ENCODE measurements around the gene IKBKE. TPM values are rescaled to one million over a fixed set of nuclear protein-coding genes. Genes with fewer than 3 reads are reported as not detected.
A peak's percentile ranks its signal among the peaks of the same experiment; 100 is the strongest.

IKBKE gene
- total RNA-seq, 1 donor from 2014 or later, result 2.9 TPM

DNA sequence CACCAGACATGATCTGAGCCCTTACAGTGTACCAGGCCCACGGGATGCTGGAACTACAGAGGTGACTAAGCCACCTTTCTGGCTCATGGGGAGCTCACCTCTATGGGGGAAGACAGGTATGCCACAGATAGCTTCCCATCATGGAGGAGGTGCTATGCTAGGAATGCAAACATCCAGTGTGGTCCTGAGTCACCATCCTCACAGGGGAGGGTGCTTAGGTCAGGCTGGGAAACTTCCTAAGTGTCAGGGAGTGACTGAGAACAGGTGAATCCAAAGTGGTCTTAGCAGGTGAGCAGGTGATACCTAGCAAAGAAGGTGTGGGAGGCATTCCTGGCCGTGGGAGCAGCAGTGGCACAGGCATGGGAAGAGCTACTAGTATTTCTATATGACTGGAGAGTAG is 28.4 kb downstream of the IKBKE start:
- DNase-seq (ENCODE audit: low read depth) (peak; percentile 90), FAIRE-seq (no peak)
- H3K36me3 ChIP-seq (ENCODE audit: control insufficient read depth, insufficient read depth, low read length), result peaks cover 5% of the 10 kb centered on the region
- no peak overlapping the region for H3K4me3 ChIP-seq (ENCODE audit: low read depth, low read length)
- H3K27me3 ChIP-seq (ENCODE audit: control insufficient read depth, insufficient read depth, low read length), result no peaks in the 10 kb centered on the region
- TF ChIP-seq, protein P1, sequence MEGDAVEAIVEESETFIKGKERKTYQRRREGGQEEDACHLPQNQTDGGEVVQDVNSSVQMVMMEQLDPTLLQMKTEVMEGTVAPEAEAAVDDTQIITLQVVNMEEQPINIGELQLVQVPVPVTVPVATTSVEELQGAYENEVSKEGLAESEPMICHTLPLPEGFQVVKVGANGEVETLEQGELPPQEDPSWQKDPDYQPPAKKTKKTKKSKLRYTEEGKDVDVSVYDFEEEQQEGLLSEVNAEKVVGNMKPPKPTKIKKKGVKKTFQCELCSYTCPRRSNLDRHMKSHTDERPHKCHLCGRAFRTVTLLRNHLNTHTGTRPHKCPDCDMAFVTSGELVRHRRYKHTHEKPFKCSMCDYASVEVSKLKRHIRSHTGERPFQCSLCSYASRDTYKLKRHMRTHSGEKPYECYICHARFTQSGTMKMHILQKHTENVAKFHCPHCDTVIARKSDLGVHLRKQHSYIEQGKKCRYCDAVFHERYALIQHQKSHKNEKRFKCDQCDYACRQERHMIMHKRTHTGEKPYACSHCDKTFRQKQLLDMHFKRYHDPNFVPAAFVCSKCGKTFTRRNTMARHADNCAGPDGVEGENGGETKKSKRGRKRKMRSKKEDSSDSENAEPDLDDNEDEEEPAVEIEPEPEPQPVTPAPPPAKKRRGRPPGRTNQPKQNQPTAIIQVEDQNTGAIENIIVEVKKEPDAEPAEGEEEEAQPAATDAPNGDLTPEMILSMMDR (IDR thresholded peaks at IDR 0.05; ENCODE audit: insufficient read depth, low read length, severe bottlenecking), result no peak

DNA sequence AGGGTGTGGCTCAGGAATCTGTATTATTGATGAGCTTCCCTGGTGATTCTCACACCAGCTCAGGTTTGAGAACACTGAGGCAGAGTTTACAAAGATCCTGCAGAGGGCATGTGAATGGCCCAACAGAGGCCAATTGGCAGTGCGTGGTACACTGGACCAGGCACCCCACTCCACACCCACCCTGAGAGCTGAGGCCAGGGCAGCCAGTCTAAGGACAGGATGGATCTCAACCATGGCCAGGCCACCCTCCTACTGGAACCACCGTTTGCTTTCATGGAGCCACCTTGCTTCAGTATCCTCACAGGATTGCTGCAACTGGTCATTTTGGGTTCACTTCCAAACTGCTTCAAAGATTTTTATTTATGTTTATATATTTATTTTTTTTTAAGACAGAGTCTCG is 29.8 kb downstream of the IKBKE start:
- no peaks in the 10 kb centered on the region for H3K36me3 ChIP-seq (ENCODE audit: control insufficient read depth, insufficient read depth, low read length)
- H3K4me3 ChIP-seq (ENCODE audit: low read depth, low read length), result no peak overlapping the region
- no peaks in the 10 kb centered on the region for H3K27me3 ChIP-seq (ENCODE audit: control insufficient read depth, insufficient read depth, low read length)
- FAIRE-seq, result no peak
- TF ChIP-seq, protein P1 (IDR thresholded peaks at IDR 0.05; ENCODE audit: insufficient read depth, low read length, severe bottlenecking), result no peak
- DNase-seq (ENCODE audit: low read depth), result no peak

DNA sequence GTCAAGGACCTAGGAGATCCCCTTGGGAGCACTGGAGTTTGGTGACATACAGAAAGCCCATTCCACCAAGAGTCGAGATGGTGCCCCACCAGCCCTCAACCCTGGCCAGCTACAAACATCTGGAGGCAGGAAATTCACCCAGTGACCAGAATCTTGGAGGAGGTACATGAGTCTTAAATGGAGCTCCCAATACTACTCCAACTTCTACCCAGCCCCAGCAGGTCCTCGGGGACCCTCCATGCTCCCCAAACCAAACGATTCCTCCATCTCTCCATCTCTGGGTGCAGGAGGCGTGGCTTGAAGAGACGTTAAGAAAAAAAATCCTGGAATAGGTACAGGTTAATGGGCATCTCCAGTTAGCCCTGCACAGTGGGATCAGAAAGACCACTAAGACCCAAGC is 31.6 kb downstream of the IKBKE start:
- DNase-seq (ENCODE audit: low read depth), result no peak
- TF ChIP-seq, protein P1 (IDR thresholded peaks at IDR 0.05; ENCODE audit: insufficient read depth, low read length, severe bottlenecking), result no peak
- no peak for FAIRE-seq
- no peak overlapping the region for H3K4me3 ChIP-seq (ENCODE audit: low read depth, low read length)
- no peaks in the 10 kb centered on the region for H3K27me3 ChIP-seq (ENCODE audit: control insufficient read depth, insufficient read depth, low read length)
- no peaks in the 10 kb centered on the region for H3K36me3 ChIP-seq (ENCODE audit: control insufficient read depth, insufficient read depth, low read length)

DNA sequence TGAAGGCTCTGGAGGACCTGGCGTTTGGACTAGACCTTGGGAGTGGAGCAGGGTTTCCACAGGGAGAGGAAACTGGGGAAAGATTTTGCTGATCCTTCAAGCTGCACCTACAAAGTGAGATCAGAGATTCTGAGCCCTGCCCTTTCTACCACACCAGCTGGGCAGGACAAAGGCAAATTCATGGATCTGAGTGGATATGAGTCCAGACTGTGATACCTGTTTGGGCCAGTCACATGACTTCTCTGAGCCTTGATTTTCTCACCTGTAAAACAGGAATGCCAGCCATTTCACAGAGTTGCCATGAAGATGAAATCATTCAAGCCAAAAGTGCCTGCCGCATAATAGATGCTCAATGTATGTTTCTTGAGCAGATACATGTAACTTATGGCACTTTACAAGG is 32.1 kb downstream of the IKBKE start:
- H3K36me3 ChIP-seq (ENCODE audit: control insufficient read depth, insufficient read depth, low read length), result no peaks in the 10 kb centered on the region
- TF ChIP-seq, protein P1 (IDR thresholded peaks at IDR 0.05; ENCODE audit: insufficient read depth, low read length, severe bottlenecking), result no peak
- no peaks in the 10 kb centered on the region for H3K27me3 ChIP-seq (ENCODE audit: control insufficient read depth, insufficient read depth, low read length)
- DNase-seq (ENCODE audit: low read depth) (no peak), FAIRE-seq (no peak)
- no peak overlapping the region for H3K4me3 ChIP-seq (ENCODE audit: low read depth, low read length)

DNA sequence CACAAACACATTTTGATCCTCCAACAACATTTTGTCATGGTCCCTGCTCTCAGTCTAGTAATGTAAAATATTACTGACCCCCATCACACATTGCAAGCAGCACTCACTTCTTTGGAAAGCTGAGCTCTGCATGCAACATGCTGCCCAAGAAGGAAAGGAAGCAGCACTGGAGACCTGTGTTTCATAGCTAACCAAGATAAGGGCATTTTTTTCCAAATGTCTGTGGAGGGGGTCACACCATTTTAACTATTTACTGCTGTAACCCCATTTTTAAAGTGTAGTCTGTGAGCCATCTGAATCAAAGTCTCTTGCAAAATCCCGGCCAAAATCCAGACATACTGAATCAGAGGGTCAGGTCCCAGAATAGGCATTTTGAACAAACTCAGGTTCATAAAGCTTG is 32.5 kb downstream of the IKBKE start:
- TF ChIP-seq, protein P1 (IDR thresholded peaks at IDR 0.05; ENCODE audit: insufficient read depth, low read length, severe bottlenecking), result no peak
- FAIRE-seq (no peak), DNase-seq (ENCODE audit: low read depth) (no peak)
- no peak overlapping the region for H3K4me3 ChIP-seq (ENCODE audit: low read depth, low read length)
- no peaks in the 10 kb centered on the region for H3K36me3 ChIP-seq (ENCODE audit: control insufficient read depth, insufficient read depth, low read length)
- no peaks in the 10 kb centered on the region for H3K27me3 ChIP-seq (ENCODE audit: control insufficient read depth, insufficient read depth, low read length)

DNA sequence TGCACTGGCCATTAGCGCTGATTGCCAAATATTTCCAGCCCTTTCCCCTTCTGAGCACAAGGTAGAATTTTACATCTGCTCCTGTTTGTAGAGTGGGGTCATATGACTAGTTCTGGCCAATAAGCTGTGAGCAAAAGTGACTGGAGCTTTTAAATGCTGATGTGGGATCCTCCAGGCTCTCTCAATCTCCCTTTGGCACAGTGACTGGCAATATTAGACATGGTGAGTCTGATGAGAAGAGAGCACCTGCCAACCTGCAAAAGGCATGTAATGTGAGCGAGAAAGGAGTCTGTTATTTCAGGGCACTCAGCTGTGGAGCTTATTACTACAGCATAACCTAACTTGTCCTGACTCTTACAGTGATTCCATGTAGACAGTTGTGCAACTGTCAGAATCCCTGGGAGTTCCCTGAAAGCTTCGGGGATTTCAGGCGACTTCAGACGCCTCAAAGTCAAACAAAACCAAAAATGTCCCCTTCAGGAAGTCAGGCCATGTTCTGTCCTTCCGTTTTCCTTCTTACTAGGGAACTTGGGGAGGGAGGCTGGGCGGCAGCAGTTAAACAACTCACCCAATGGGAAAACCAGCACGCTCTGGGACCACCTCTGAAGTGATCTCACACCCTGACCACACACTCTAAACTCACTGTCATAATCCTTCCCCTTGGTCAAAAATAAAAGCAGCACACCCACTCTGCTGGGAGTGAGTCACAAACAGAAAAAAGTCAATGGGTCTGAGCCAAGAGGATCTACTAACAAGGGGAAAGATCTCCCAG is 33.5 kb downstream of the IKBKE start:
- Histone ChIP-seq H3K27me3 (ENCODE audit: control insufficient read depth, insufficient read depth, low read length) (no peaks in the 10 kb centered on the region), H3K36me3 (ENCODE audit: control insufficient read depth, insufficient read depth, low read length) (no peaks in the 10 kb centered on the region), H3K4me3 (ENCODE audit: low read depth, low read length) (no peak overlapping the region)
- FAIRE-seq, result no peak
- TF ChIP-seq, protein P1 (IDR thresholded peaks at IDR 0.05; ENCODE audit: insufficient read depth, low read length, severe bottlenecking), result no peak
- DNase-seq (ENCODE audit: low read depth), result peak; percentile 97

Measured in bronchial epithelial cell (primary cell).